ENCODE measurements around the gene EEF1A2.

EEF1A2 gene

DNA sequence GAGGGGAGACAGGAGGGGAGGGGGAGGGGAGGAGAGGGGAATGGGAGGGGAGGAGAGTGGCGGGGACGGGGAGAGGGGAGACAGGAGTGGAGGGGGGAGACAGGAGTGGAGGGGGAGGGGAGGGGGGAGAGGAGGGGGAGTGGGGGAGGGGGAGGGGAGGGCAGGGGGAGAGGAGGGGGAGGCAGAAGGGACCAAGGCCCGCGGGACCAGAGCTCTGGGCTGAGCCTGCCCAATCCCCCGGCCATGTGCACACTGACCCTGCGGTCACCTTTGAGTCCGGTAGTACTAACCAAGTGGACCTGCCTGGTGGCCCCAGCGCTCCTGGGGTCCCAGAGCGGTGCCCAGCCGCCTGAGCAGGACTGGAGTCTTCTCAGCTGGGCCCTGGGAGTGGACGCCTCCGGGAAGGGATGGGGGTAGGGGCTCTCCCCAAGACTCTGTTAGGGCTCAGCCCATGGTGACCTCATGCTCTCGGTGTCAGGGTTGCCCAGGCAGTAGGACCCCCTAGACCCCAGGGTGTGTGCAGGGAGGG lies 26.0 kb downstream of the EEF1A2 start:
- H4K20me1 ChIP-seq (ENCODE audit: control insufficient read depth, insufficient read depth, low read depth, low read length), result no peaks in the 10 kb centered on the region
- peaks cover 21% of the 10 kb centered on the region for H3K27me3 ChIP-seq (ENCODE audit: control insufficient read depth, low read length)
- no peak overlapping the region for H3K4me2 ChIP-seq (ENCODE audit: low read length)
- no peak overlapping the region for H3K27ac ChIP-seq (ENCODE audit: low read depth, low read length)
- no peaks in the 10 kb centered on the region for H3K79me2 ChIP-seq (ENCODE audit: control insufficient read depth, low read length)
- no peaks in the 10 kb centered on the region for H3K9me3 ChIP-seq (ENCODE audit: control insufficient read depth, insufficient read depth, low read length)
- H3K36me3 ChIP-seq (ENCODE audit: control insufficient read depth, low read length), result no peaks in the 10 kb centered on the region
- TF ChIP-seq EZH2phosphoT487 (IDR thresholded peaks at IDR 0.05; ENCODE audit: borderline replicate concordance, low read length), result no peak
- TF ChIP-seq, protein P1, sequence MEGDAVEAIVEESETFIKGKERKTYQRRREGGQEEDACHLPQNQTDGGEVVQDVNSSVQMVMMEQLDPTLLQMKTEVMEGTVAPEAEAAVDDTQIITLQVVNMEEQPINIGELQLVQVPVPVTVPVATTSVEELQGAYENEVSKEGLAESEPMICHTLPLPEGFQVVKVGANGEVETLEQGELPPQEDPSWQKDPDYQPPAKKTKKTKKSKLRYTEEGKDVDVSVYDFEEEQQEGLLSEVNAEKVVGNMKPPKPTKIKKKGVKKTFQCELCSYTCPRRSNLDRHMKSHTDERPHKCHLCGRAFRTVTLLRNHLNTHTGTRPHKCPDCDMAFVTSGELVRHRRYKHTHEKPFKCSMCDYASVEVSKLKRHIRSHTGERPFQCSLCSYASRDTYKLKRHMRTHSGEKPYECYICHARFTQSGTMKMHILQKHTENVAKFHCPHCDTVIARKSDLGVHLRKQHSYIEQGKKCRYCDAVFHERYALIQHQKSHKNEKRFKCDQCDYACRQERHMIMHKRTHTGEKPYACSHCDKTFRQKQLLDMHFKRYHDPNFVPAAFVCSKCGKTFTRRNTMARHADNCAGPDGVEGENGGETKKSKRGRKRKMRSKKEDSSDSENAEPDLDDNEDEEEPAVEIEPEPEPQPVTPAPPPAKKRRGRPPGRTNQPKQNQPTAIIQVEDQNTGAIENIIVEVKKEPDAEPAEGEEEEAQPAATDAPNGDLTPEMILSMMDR (IDR thresholded peaks at IDR 0.05; ENCODE audit: low read depth, low read length, poor library complexity, severe bottlenecking), result no peak
- no peaks in the 10 kb centered on the region for H3K9me2 ChIP-seq (replicated peaks; ENCODE audit: control insufficient read depth, low read length)
- H3K4me3 ChIP-seq (ENCODE audit: low read length), result no peak overlapping the region
- no peaks in the 10 kb centered on the region for H3K4me1 ChIP-seq (ENCODE audit: control insufficient read depth, low read length)
- no peaks in the 10 kb centered on the region for H3F3A ChIP-seq (ENCODE audit: control insufficient read depth, insufficient read depth)

DNA sequence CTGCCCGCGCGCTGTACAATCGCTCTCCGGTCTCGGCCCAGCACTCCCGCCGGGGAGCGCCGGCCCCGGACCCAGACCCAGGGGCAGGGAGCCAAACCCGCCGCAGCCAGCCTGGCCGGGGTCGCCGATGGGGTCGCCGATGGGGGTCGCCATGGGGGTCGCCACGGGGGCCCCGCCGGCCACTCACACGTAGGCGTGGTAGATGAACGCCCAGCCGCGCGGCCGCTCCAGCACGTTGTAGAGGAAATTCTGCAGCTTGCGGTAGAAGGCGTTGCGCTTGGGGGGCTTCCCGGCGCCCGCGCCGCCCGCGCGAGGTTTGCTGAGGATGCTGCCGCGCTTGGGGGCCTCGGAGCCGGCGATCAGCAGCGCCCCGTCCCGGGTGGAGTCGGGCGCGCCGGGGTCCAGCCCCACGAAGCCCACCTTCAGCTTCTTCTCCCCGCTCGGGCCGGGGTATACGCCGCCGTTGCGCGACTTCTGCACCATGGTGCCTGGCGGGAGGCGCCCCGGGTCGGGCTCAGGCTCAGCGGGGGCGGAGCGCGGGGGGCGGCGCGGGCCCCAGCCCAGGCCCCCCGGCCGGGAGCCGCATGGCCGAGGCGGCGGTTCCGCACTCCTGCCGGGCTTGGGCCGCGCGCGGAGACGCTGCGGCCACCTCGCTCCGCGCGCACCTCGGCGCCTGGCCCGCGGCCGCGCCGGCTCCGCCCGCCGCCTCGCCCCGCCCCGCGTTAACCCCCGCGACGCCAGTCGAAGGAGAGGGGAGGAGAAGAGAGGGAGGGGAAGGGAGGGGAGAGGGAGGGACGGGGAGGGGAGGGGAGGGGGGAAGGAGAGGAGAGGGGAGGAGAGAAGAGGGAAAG lies 26.7 kb downstream of the EEF1A2 start, which contains the start of gene KCNQ2:
TSS of gene KCNQ2 (minus strand) at position 675 of the 851 bp plus-strand sequence. CDS start at position 483, 192 bp downstream.
- no peaks in the 10 kb centered on the region for H3K4me1 ChIP-seq (ENCODE audit: control insufficient read depth, low read length)
- no peaks in the 10 kb centered on the region for H3F3A ChIP-seq (ENCODE audit: control insufficient read depth, insufficient read depth)
- no peak within 1 kb of the TSS for H3K4me2 ChIP-seq (ENCODE audit: low read length)
- H3K9me2 ChIP-seq (replicated peaks; ENCODE audit: control insufficient read depth, low read length), result no peaks in the 10 kb centered on the region
- H3K9me3 ChIP-seq (ENCODE audit: control insufficient read depth, insufficient read depth, low read length), result no peaks in the 10 kb centered on the region
- H4K20me1 ChIP-seq (ENCODE audit: control insufficient read depth, insufficient read depth, low read depth, low read length), result no peaks in the 10 kb centered on the region
- H3K27me3 ChIP-seq (ENCODE audit: control insufficient read depth, low read length), result peaks cover 21% of the 10 kb centered on the region
- no peak for TF ChIP-seq EZH2phosphoT487 (IDR thresholded peaks at IDR 0.05; ENCODE audit: borderline replicate concordance, low read length)
- TF ChIP-seq, protein P1 (IDR thresholded peaks at IDR 0.05; ENCODE audit: low read depth, low read length, poor library complexity, severe bottlenecking), result no peak
- no peak within 1 kb of the TSS for H3K27ac ChIP-seq (ENCODE audit: low read depth, low read length)
- H3K36me3 ChIP-seq (ENCODE audit: control insufficient read depth, low read length), result no peaks in the 10 kb centered on the region
- H3K4me3 ChIP-seq (ENCODE audit: low read length), result no peak within 1 kb of the TSS
- H3K79me2 ChIP-seq (ENCODE audit: control insufficient read depth, low read length), result no peaks in the 10 kb centered on the region

DNA sequence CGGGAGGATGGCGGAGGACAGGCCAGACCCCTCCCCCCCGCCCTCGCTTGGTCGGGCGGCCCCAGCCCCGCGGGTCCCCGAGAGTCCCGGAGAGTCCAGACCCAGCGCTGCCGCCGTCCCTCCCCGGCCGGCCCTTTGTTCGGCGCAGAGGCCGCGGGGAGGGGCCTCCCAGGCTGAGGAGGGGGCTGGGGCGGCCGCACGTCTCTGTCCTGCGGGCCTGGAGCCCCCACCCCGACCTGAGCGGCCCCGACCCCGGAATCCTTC lies 27.2 kb downstream of the EEF1A2 start:
- Histone ChIP-seq H3K4me2 (ENCODE audit: low read length) (no peak overlapping the region), H3K9me3 (ENCODE audit: control insufficient read depth, insufficient read depth, low read length) (no peaks in the 10 kb centered on the region), H3K36me3 (ENCODE audit: control insufficient read depth, low read length) (no peaks in the 10 kb centered on the region), H3K79me2 (ENCODE audit: control insufficient read depth, low read length) (no peaks in the 10 kb centered on the region), H3F3A (ENCODE audit: control insufficient read depth, insufficient read depth) (no peaks in the 10 kb centered on the region), H3K27me3 (ENCODE audit: control insufficient read depth, low read length) (peaks cover 21% of the 10 kb centered on the region), H3K4me3 (ENCODE audit: low read length) (no peak overlapping the region), H3K27ac (ENCODE audit: low read depth, low read length) (no peak overlapping the region), H3K4me1 (ENCODE audit: control insufficient read depth, low read length) (no peaks in the 10 kb centered on the region), H4K20me1 (ENCODE audit: control insufficient read depth, insufficient read depth, low read depth, low read length) (no peaks in the 10 kb centered on the region), H3K9me2 (replicated peaks; ENCODE audit: control insufficient read depth, low read length) (no peaks in the 10 kb centered on the region)
- TF ChIP-seq, protein P1 (IDR thresholded peaks at IDR 0.05; ENCODE audit: low read depth, low read length, poor library complexity, severe bottlenecking), result no peak
- no peak for TF ChIP-seq EZH2phosphoT487 (IDR thresholded peaks at IDR 0.05; ENCODE audit: borderline replicate concordance, low read length)
